K562 (cell line): Measurements from ENCODE around the gene RDH14. TPM values are rescaled to one million over a fixed set of nuclear protein-coding genes. Genes with fewer than 3 reads are reported as not detected.
A peak's percentile ranks its signal among the peaks of the same experiment; 100 is the strongest.

Source experiments
- CBFA2T3 ChIP-seq: fragments of 450-650 bp; IDR thresholded peaks from 2 replicates; pipeline ENCODE4 v1.6.1; 2017
- CHD2 ChIP-seq: IDR thresholded peaks from 2 replicates; pipeline ENCODE4 v1.6.1; 2011; ENCODE audit warnings: low read depth, low read length
- CREBBP ChIP-seq: IDR thresholded peaks from one replicate; pipeline ENCODE4 v1.6.1; 2012; ENCODE audit warnings: low read depth, mild to moderate bottlenecking, control low read depth, inconsistent platforms, low read length
- ELF2 ChIP-seq: fragments of 250-450 bp; sonication (Bioruptor Pico); IDR thresholded peaks from 2 replicates; pipeline ENCODE4 v1.5.0; 2021; ENCODE audit warnings: mild to moderate bottlenecking
- FOS ChIP-seq: IDR thresholded peaks from 3 replicates; pipeline ENCODE4 v1.6.1; 2011; ENCODE audit not compliant: insufficient read length; ENCODE audit errors: extremely low read depth
- FOXM1 ChIP-seq, 2 experiments: fragments of 450-650 bp in 1 of 2; sonication (generic) in 1 of 2; formaldehyde crosslinking in 1 of 2; IDR thresholded peaks; 2 replicates each; pipeline versions ENCODE4 v1.6.1 to v1.9.0; 2017 to 2022; ENCODE audit warnings: low read depth in 2 of 2, mild to moderate bottlenecking in 2 of 2, missing genetic modification reagents in 1 of 2, moderate library complexity in 1 of 2
- HCFC1 ChIP-seq: IDR thresholded peaks from 2 replicates; pipeline ENCODE4 v1.6.1; 2012; ENCODE audit warnings: low read depth, low read length, improper control_type of control experiment
- HMBOX1 ChIP-seq: sonication (generic); IDR thresholded peaks from 2 replicates; pipeline ENCODE4 v1.6.1; 2016
- MAFF ChIP-seq: IDR thresholded peaks from 2 replicates; pipeline ENCODE4 v1.6.1; 2012; ENCODE audit warnings: low read length, improper control_type of control experiment
- MEIS2 ChIP-seq: fragments of 450-650 bp; IDR thresholded peaks from 2 replicates; pipeline ENCODE4 v1.6.1; 2014; ENCODE audit warnings: mild to moderate bottlenecking; ENCODE audit not compliant: partially characterized antibody
- PTTG1 ChIP-seq: fragments of 450-650 bp; IDR thresholded peaks from 2 replicates; pipeline ENCODE4 v1.6.1; 2016; ENCODE audit warnings: low read depth, mild to moderate bottlenecking, missing genetic modification characterization, missing compliant biosample characterization
- RNF219 ChIP-seq: fragments of 250-450 bp; sonication (Bioruptor Pico); IDR thresholded peaks from 2 replicates; pipeline ENCODE4 v1.5.0; 2022; ENCODE audit warnings: mild to moderate bottlenecking
- SFPQ ChIP-seq: fragments of 200-400 bp; formaldehyde crosslinking; IDR thresholded peaks from 2 replicates; pipeline ENCODE4 v1.6.1; 2017; ENCODE audit warnings: mild to moderate bottlenecking, low read depth, low read length, moderate library complexity
- SIN3A ChIP-seq, 2 experiments: fragments of 150-350 bp in 1 of 2; IDR thresholded peaks; 2 replicates each; pipeline ENCODE4 v1.6.1; 2011 to 2016; ENCODE audit warnings: borderline replicate concordance in 2 of 2, low read depth in 2 of 2, low read length in 2 of 2, mild to moderate bottlenecking in 2 of 2, moderate library complexity in 2 of 2; ENCODE audit not compliant: control insufficient read depth in 1 of 2
- SIRT6 ChIP-seq: IDR thresholded peaks from one replicate; pipeline ENCODE4 v1.6.1; 2012; ENCODE audit warnings: low read depth, mild to moderate bottlenecking, control low read depth, inconsistent platforms, low read length, moderate library complexity
- SREBF1 ChIP-seq: fragments of 150-350 bp; IDR thresholded peaks from 2 replicates; pipeline ENCODE4 v1.6.1; 2014; ENCODE audit warnings: antibody characterized with exemption, low read depth, low read length, borderline replicate concordance
- TAF9B ChIP-seq: fragments of 450-650 bp; IDR thresholded peaks from 2 replicates; pipeline ENCODE4 v1.6.1; 2018; ENCODE audit warnings: mild to moderate bottlenecking; ENCODE audit not compliant: partially characterized antibody
- ZFPM2 ChIP-seq: fragments of 250-450 bp; sonication (Bioruptor Pico); IDR thresholded peaks from 2 replicates; pipeline ENCODE4 v1.5.1; 2022; ENCODE audit warnings: mild to moderate bottlenecking
- ZNF197 ChIP-seq: fragments of 200-800 bp; sonication (Bioruptor generic); IDR thresholded peaks from 2 replicates; pipeline ENCODE4 v1.6.1; 2016; ENCODE audit warnings: low read depth, missing genetic modification characterization, missing compliant biosample characterization
- ZNF3 ChIP-seq: fragments of 250-450 bp; sonication (Bioruptor Pico); IDR thresholded peaks from 2 replicates; pipeline ENCODE4 v1.5.0; 2021; ENCODE audit warnings: mild to moderate bottlenecking, moderate library complexity
- ZNF324 ChIP-seq: fragments of 250-450 bp; sonication (Bioruptor Pico); IDR thresholded peaks from 2 replicates; pipeline ENCODE4 v1.4.0; 2020; ENCODE audit warnings: mild to moderate bottlenecking
- ZNF384 ChIP-seq: IDR thresholded peaks from 2 replicates; pipeline ENCODE4 v1.6.1; 2012; ENCODE audit warnings: low read depth, low read length, improper control_type of control experiment
- polyA plus RNA-seq, 8 experiments: library from polyadenylated mRNA; depleted of rRNA in 4 of 8; stranded (reverse) in 5 of 8; unstranded in 3 of 8; fragments of >200 nt; fragmentation: Nextera tagmentation in 2 of 8; fragmentation: Illumina TruSeq in 1 of 8; extraction: Ambion mirVana in 2 of 8; extraction: Trizol in 1 of 8; gene quantifications; 2 replicates each; pipeline versions ENCODE4 v1.2.1 to v1.2.3, GENCODE V29; 2011 to 2014; ENCODE audit warnings: inconsistent platforms in 1 of 8, missing spikeins in 1 of 8
- total RNA-seq, 7 experiments: library from RNA; depleted of rRNA in 6 of 7; stranded (reverse); fragments of >200 nt in 6 of 7; fragmentation: Illumina TruSeq in 2 of 7; extraction: Trizol in 2 of 7; gene quantifications; 2 replicates each; pipeline versions ENCODE4 v1.2.1 to v1.2.3, GENCODE V29; 2011 to 2021; ENCODE audit warnings: low replicate concordance in 1 of 7

Gene RDH14
- total and polyA plus RNA-seq, 9 of the 15 experiments (the other 6 are each of a cell fraction or from before 2014, with no cell fraction given) = 6.7 to 26.2 (median 20.9) TPM

- no peak for TF ChIP-seq RNF219 (CRISPR knock-in tag)
- TF ChIP-seq FOXM1 (IDR thresholded peaks at IDR 0.05; ENCODE audit: low read depth) = no peak
- TF ChIP-seq FOXM1 (CRISPR knock-in tag; IDR thresholded peaks at IDR 0.05; ENCODE audit: low read depth) = no peak
- TF ChIP-seq CREBBP = no peak
- TF ChIP-seq ZFPM2 (CRISPR knock-in tag) = no peak
- no peak for TF ChIP-seq SIN3A (IDR thresholded peaks at IDR 0.05; ENCODE audit: borderline replicate concordance in 2 of 2, control insufficient read depth in 1 of 2, low read depth in 2 of 2, low read length in 2 of 2)
- no peak for TF ChIP-seq ZNF3
- no peak for TF ChIP-seq CHD2
- no peak for TF ChIP-seq CBFA2T3
- no peak for TF ChIP-seq TAF9B
- TF ChIP-seq MAFF = no peak
- TF ChIP-seq SREBF1 = no peak
- TF ChIP-seq PTTG1 (tag) = no peak
- no peak for TF ChIP-seq ZNF384
- TF ChIP-seq ZNF324 = no peak
- TF ChIP-seq SIRT6 = no peak
- TF ChIP-seq SFPQ = no peak
- no peak for TF ChIP-seq MEIS2
- 0 out of 2 replicates have a peak, but pooled peaks have one; percentile 27 for TF ChIP-seq ELF2
- no peak for TF ChIP-seq HMBOX1
- no peak for TF ChIP-seq FOS
- TF ChIP-seq HCFC1 = peak; percentile 95
- TF ChIP-seq ZNF197 (CRISPR knock-in tag) = no peak; the same call in 1 of the 2 replicates
Measured at GRCh38 chr2:18560031-18560796, at the start of gene RDH14 (continued).
